Memory B cell (primary cell): Measurements from ENCODE around the gene TNC.

ENCODE experiments used
- ATAC-seq: fragments of 150-1000 bp; cut with Tn5 transposase; 2 replicates; pipeline ENCODE4 v1.10.0; 2021; ENCODE audit warnings: low read depth, mild to moderate bottlenecking, moderate library complexity
- DNase-seq, 2 donors: peaks; one replicate each; pipeline ENCODE4 v3.0.0; 2022; ENCODE audit warnings: low spot score in 2 of 2
- H3K27ac Mint-ChIP-seq: one replicate; pipeline ENCODE4 v1.8.0; 2022; ENCODE audit warnings: mild to moderate bottlenecking, moderate library complexity, mixed read lengths
- H3K27me3 Mint-ChIP-seq: one replicate; pipeline ENCODE4 v1.8.0; 2022; ENCODE audit warnings: mixed read lengths
- H3K36me3 Mint-ChIP-seq: one replicate; pipeline ENCODE4 v1.8.0; 2022; ENCODE audit warnings: mild to moderate bottlenecking, mixed read lengths
- H3K4me1 Mint-ChIP-seq: one replicate; pipeline ENCODE4 v1.8.0; 2022; ENCODE audit warnings: mixed read lengths
- H3K4me3 Mint-ChIP-seq: one replicate; pipeline ENCODE4 v1.8.0; 2022; ENCODE audit warnings: mild to moderate bottlenecking, moderate library complexity, mixed read lengths
- H3K9me3 Mint-ChIP-seq: one replicate; pipeline ENCODE4 v1.8.0; 2022; ENCODE audit warnings: mixed read lengths

TNC gene

GRCh38 chr9:115014438-115014837 lies 103.5 kb downstream of the TNC start:
- ATAC-seq (no peak), DNase-seq (no peak)
- Mint-ChIP-seq H3K9me3 (no peaks in the 10 kb centered on the region), H3K27ac (no peak overlapping the region), H3K36me3 (no peaks in the 10 kb centered on the region), H3K27me3 (peaks cover 11% of the 10 kb centered on the region), H3K4me3 (no peak overlapping the region), H3K4me1 (peaks cover 4% of the 10 kb centered on the region)

DNA sequence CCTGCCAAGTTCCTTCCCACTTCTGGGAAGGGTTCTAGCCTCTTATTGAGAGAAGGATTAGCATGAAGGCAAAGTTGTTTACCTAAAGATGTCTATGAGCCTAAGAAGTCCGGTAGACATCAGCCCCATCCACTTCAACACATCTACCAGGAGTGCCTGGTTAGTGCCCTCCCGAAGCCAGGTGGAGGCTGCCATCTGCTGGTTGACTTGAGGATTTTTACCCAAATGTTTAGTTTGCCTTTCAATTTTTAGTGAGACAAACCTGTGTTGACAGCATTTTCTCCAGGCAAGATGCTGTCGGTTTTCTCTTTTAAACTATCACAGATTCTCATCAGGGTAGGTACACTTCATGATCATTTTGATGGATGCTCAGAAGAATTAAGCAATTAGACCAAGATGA lies 104.0 kb downstream of the TNC start:
- H3K9me3 Mint-ChIP-seq, result no peaks in the 10 kb centered on the region
- H3K36me3 Mint-ChIP-seq, result no peaks in the 10 kb centered on the region
- H3K27ac Mint-ChIP-seq, result no peak overlapping the region
- peaks cover 4% of the 10 kb centered on the region for H3K4me1 Mint-ChIP-seq
- DNase-seq (peak; percentile 65 to 74), ATAC-seq (peak; percentile 83)
- peaks cover 11% of the 10 kb centered on the region for H3K27me3 Mint-ChIP-seq
- no peak overlapping the region for H3K4me3 Mint-ChIP-seq

DNA sequence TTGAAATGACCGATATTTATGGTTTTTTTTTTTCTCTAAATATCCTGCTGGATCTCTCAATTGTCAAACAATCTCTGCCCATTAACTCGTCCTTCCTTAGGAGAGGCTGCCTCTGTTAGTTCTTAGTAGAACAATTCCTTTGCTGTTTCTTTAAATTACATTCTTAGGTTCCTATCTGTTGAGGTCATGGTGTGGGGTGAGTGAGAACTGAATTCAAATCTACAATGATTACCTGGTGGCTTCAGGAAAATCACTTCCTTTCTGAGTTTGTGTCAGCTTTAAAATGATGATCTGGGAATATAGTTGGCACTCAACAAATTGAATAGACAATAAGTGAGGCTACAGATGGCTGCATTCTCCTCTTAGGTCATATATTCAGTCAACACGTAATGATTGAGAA lies 105.5 kb downstream of the TNC start:
- H3K4me1 Mint-ChIP-seq, result peaks cover 4% of the 10 kb centered on the region
- no peak overlapping the region for H3K4me3 Mint-ChIP-seq
- no peaks in the 10 kb centered on the region for H3K36me3 Mint-ChIP-seq
- no peak for DNase-seq
- no peak for ATAC-seq
- H3K9me3 Mint-ChIP-seq, result no peaks in the 10 kb centered on the region
- no peak overlapping the region for H3K27ac Mint-ChIP-seq
- peaks cover 11% of the 10 kb centered on the region for H3K27me3 Mint-ChIP-seq

- Mint-ChIP-seq H3K27me3 (peaks cover 8% of the 10 kb centered on the region), H3K4me3 (no peak overlapping the region), H3K9me3 (no peaks in the 10 kb centered on the region), H3K27ac (no peak overlapping the region), H3K36me3 (no peaks in the 10 kb centered on the region), H3K4me1 (peaks cover 4% of the 10 kb centered on the region)
- ATAC-seq (no peak), DNase-seq (no peak)
Observed at GRCh38 chr9:115010874-115011273, 107.1 kb downstream of the TNC start.

- H3K9me3 Mint-ChIP-seq, result no peaks in the 10 kb centered on the region
- no peak for ATAC-seq
- H3K27ac Mint-ChIP-seq, result no peak overlapping the region
- H3K36me3 Mint-ChIP-seq, result no peaks in the 10 kb centered on the region
- peaks cover 2% of the 10 kb centered on the region for H3K4me1 Mint-ChIP-seq
- no peak for DNase-seq
- peaks cover 11% of the 10 kb centered on the region for H3K27me3 Mint-ChIP-seq
- no peak overlapping the region for H3K4me3 Mint-ChIP-seq
Observed at GRCh38 chr9:115008536-115009270, 109.3 kb downstream of the TNC start.

GRCh38 chr9:115006660-115007059 lies 111.3 kb downstream of the TNC start:
- no peak overlapping the region for H3K27ac Mint-ChIP-seq
- H3K9me3 Mint-ChIP-seq, result no peaks in the 10 kb centered on the region
- H3K27me3 Mint-ChIP-seq, result peaks cover 11% of the 10 kb centered on the region
- ATAC-seq (no peak), DNase-seq (no peak)
- H3K4me3 Mint-ChIP-seq, result no peak overlapping the region
- H3K36me3 Mint-ChIP-seq, result peaks cover 1% of the 10 kb centered on the region
- H3K4me1 Mint-ChIP-seq, result peaks cover 2% of the 10 kb centered on the region

DNA sequence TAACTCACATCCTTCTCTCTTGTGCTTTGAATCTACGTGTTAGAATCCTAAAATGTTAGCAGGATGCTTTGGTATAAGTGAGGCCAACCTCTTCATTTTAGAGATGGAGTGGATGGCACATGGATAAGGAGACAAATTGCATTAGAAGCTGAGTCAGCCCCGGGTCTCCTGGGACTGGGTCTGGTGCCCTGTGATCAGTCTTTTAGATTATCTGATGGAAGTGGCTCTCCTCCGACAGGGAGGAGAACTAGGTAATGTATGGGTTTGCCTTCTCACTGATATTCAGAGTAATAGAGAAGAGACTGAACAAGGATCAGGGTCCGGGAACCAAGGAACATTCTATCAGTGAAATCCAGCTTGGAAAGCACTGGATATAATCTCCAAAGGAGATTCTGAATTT lies 112.6 kb downstream of the TNC start:
- H3K4me1 Mint-ChIP-seq, result peaks cover 2% of the 10 kb centered on the region

DNA sequence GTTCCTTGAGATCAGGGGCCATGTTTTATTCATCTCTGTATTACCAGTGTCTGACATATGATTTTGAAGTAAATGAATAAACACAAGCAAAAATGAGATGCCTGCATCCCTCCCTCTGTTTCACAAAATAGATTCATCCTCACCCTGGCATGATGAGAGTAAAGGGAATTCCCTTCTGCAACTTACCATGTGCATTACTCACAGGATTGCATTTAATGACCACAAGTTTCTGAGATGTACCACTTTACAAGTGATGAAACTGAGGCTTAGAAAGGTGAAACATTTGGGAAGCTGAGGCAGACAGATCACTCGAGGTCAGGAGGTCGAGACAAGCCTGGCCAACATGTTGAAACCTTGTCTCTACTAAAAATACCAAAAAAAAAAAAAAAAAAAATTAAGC lies 113.4 kb downstream of the TNC start:
- Mint-ChIP-seq H3K36me3 (peaks cover 2% of the 10 kb centered on the region), H3K27me3 (peaks cover 24% of the 10 kb centered on the region), H3K4me1 (peaks cover 5% of the 10 kb centered on the region), H3K27ac (no peak overlapping the region), H3K4me3 (no peak overlapping the region), H3K9me3 (no peaks in the 10 kb centered on the region)
- no peak for DNase-seq
- no peak for ATAC-seq

More for the DNA sequence above, 112.6 kb downstream of the TNC start:
- Mint-ChIP-seq H3K27ac (no peak overlapping the region), H3K4me3 (no peak overlapping the region), H3K36me3 (peaks cover 2% of the 10 kb centered on the region), H3K27me3 (peaks cover 18% of the 10 kb centered on the region), H3K9me3 (no peaks in the 10 kb centered on the region)
- DNase-seq (no peak), ATAC-seq (no peak)

DNA sequence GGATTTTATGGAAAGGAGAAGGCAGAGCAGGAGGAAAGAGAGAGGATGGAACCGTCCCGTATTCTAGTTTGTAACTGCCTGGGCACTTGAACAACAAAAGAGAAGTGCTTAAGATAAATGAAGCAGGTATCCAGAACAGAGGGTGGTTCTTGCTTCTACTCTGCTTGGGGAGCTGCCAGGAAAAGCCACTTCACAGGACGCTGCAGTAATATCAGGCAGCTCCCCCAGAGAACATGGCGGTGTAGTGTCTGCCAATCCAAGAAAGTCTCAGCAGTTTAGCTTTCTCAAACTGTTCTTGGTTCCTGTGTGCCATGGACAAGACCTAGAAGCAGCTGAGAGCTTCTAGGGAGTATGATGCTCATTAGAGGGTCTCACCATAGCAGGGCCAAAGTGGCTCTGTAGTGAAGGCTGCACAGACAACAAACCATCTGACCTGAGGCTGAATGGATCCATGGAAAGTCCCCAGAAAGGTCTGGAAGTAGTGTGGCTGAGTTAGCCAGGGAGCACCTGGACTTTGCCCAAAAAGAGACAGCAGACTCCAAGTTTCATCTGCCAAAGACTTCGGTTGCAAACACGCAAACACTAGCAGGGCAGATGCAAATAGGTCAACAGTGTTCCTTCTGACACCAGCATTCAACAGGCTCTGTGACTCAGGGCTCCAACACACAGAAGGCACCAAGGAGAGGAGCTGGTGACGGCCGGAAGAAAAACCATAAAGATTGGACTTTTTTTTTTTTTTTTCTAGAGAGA lies 115.4 kb downstream of the TNC start:
- ATAC-seq (no peak), DNase-seq (no peak)
- no peak overlapping the region for H3K4me3 Mint-ChIP-seq
- no peak overlapping the region for H3K27ac Mint-ChIP-seq
- H3K9me3 Mint-ChIP-seq, result no peaks in the 10 kb centered on the region
- H3K4me1 Mint-ChIP-seq, result peaks cover 5% of the 10 kb centered on the region
- H3K36me3 Mint-ChIP-seq, result peaks cover 2% of the 10 kb centered on the region
- H3K27me3 Mint-ChIP-seq, result peaks cover 27% of the 10 kb centered on the region

DNA sequence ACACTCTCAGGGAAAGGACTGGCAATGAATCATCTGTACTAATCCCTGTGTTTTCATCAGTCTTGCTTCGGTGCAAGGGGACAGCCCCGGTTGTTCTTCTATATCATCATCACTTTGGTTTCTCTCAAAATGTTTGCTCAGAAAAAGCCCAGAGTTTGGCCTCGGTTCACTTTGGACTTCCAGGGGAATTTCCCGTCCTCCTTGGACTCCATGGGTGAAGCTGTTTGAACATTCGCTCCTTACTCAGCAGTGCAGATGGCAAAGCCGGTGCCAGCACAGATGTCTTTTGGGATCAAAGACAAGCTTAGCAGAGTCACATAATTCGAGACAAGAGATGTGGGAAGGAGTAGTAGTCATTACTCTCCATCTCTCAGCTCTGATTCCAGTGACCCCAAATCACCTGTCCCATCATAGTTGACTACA lies 117.7 kb downstream of the TNC start:
- peaks cover 5% of the 10 kb centered on the region for H3K4me1 Mint-ChIP-seq
- H3K36me3 Mint-ChIP-seq, result peaks cover 2% of the 10 kb centered on the region
- peaks cover 25% of the 10 kb centered on the region for H3K27me3 Mint-ChIP-seq
- ATAC-seq (no peak), DNase-seq (no peak)
- H3K9me3 Mint-ChIP-seq, result no peaks in the 10 kb centered on the region
- no peak overlapping the region for H3K4me3 Mint-ChIP-seq
- H3K27ac Mint-ChIP-seq, result no peak overlapping the region

- DNase-seq (no peak), ATAC-seq (no peak)
- Mint-ChIP-seq H3K4me3 (no peak overlapping the region), H3K36me3 (peaks cover 2% of the 10 kb centered on the region), H3K27ac (no peak overlapping the region), H3K9me3 (no peaks in the 10 kb centered on the region), H3K27me3 (peaks cover 23% of the 10 kb centered on the region), H3K4me1 (peaks cover 3% of the 10 kb centered on the region)
Observed at GRCh38 chr9:114998326-114998725, 119.6 kb downstream of the TNC start.

GRCh38 chr9:114995681-114996221 lies 122.2 kb downstream of the TNC start:
- Mint-ChIP-seq H3K9me3 (no peaks in the 10 kb centered on the region), H3K4me1 (peaks cover 3% of the 10 kb centered on the region), H3K27me3 (peaks cover 16% of the 10 kb centered on the region), H3K36me3 (no peaks in the 10 kb centered on the region), H3K27ac (no peak overlapping the region), H3K4me3 (no peak overlapping the region)
- ATAC-seq, result no peak
- DNase-seq, result no peak

GRCh38 chr9:114994768-114995167 lies 123.2 kb downstream of the TNC start:
- DNase-seq (no peak), ATAC-seq (no peak)
- Mint-ChIP-seq H3K27ac (no peak overlapping the region), H3K4me3 (no peak overlapping the region), H3K9me3 (no peaks in the 10 kb centered on the region), H3K36me3 (no peaks in the 10 kb centered on the region), H3K4me1 (peaks cover 3% of the 10 kb centered on the region), H3K27me3 (peaks cover 9% of the 10 kb centered on the region)

DNA sequence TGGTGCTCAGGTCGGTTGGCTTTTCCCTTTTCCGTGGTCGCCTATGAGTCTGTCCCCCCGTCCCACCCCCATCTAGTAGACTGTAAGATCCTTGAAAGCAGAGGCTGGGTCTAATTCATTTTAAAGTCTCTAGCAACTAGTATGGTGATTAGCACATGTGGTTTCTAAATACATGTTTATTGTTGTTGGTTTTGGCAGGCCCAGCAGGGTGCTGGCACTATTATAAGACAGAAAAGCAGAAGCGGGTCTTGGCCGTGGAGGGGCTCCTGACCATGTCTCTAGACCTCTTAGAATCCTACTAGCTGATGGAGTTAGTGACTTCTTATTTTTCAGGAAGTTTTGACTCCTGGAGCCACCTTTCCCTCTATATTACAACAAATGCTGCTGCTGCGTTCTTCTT lies 126.1 kb downstream of the TNC start:
- peaks cover 5% of the 10 kb centered on the region for H3K4me1 Mint-ChIP-seq
- DNase-seq (no peak), ATAC-seq (no peak)
- H3K27me3 Mint-ChIP-seq, result peaks cover 4% of the 10 kb centered on the region
- H3K4me3 Mint-ChIP-seq, result no peak overlapping the region
- no peaks in the 10 kb centered on the region for H3K9me3 Mint-ChIP-seq
- no peaks in the 10 kb centered on the region for H3K36me3 Mint-ChIP-seq
- no peak overlapping the region for H3K27ac Mint-ChIP-seq
